ENCODE data around the gene CCL24. TPM values are rescaled to one million over a fixed set of nuclear protein-coding genes. Genes with fewer than 3 reads are reported as not detected.
A peak's percentile ranks its signal among the peaks of the same experiment; 100 is the strongest.
"Not testable (repeated sequence)": the region's sequence is repeated elsewhere in the genome, so short reads cannot be mapped to it uniquely, and the experiment has no call there.

CCL24 gene, protein sequence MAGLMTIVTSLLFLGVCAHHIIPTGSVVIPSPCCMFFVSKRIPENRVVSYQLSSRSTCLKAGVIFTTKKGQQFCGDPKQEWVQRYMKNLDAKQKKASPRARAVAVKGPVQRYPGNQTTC
- total RNA-seq = 1 to 10 TPM in 3 of 4 donors, not detected in 1; 2.2 to 3.9 (median 2.9) TPM

DNA sequence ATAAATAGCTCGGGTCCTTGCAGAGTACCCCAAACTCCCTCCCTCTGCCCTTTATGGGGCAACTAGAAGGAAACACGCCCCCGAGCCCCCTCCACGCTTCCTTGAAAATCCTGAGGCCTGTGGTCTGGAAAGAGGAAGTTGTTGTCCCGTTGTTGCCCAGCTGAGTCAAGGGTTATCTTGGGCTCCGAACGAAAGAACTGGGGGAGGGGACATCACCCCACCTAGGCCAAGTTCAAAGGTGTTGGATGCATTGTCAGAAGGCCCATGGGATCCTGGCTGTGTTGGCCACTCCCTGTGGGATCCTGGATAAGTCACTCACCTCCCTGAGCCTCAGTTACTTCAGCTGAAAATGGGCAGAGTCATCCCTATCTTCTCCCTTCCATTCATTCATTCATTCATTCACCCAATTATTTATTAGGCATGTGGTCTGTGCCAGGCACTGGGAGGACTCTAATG is at the start of gene CCL24:
Gene CCL24, minus strand, starts transcription at position 26 of the 456 bp plus-strand sequence. CDS start 91 bp downstream, outside the sequence.
- no peak for DNase-seq
- WGBS, 2 donors = 61 to 67% methylated on average over 3 to 7 of the region's 7 CpGs
- Histone ChIP-seq H3K4me3 (no peak within 1 kb of the TSS), H3K9me3 (no peaks in the 10 kb centered on the region), H3K27me3 (no peaks in the 10 kb centered on the region), H3K27ac (no peak within 1 kb of the TSS), H3K36me3 (no peaks in the 10 kb centered on the region), H3K4me1 (no peaks in the 10 kb centered on the region)
- intact Hi-C loops (cut with DNase I) = no loop called here
- TF ChIP-seq CTCF (IDR thresholded peaks at IDR 0.05) = no peak
- no peak for TF ChIP-seq POLR2A (IDR thresholded peaks at IDR 0.05)

- intact Hi-C loops (cut with DNase I) = no loop called here
- Histone ChIP-seq H3K4me1 (peaks cover 0 to 7% (median 3%) of the 10 kb centered on the region in 3 donors), H3K27ac (peak overlapping the region in 2 of 4 donors; percentile 61 to 65), H3K4me3 (no peak overlapping the region), H3K27me3 (no peaks in the 10 kb centered on the region), H3K9me3 (no peaks in the 10 kb centered on the region), H3K36me3 (no peaks in the 10 kb centered on the region)
- TF ChIP-seq CTCF (IDR thresholded peaks at IDR 0.05) = no peak
- no peak for TF ChIP-seq POLR2A (IDR thresholded peaks at IDR 0.05)
- DNase-seq = no peak
- WGBS, 2 donors = 51 to 73% methylated on average over 4 of the region's 4 CpGs
These were observed 48.0 kb upstream of the CCL24 start for GRCh38 chr7:75861636-75862035.

- no peak for DNase-seq
- Histone ChIP-seq H3K36me3 (no peaks in the 10 kb centered on the region), H3K9me3 (no peaks in the 10 kb centered on the region), H3K4me3 (no peak overlapping the region), H3K27me3 (no peaks in the 10 kb centered on the region), H3K4me1 (no peaks in the 10 kb centered on the region), H3K27ac (no peak overlapping the region)
- no peak for TF ChIP-seq CTCF (IDR thresholded peaks at IDR 0.05)
- TF ChIP-seq POLR2A (IDR thresholded peaks at IDR 0.05) = no peak
- intact Hi-C loops (cut with DNase I) = no loop called here
These were observed 44.8 kb upstream of the CCL24 start for GRCh38 chr7:75858410-75858809.

DNA sequence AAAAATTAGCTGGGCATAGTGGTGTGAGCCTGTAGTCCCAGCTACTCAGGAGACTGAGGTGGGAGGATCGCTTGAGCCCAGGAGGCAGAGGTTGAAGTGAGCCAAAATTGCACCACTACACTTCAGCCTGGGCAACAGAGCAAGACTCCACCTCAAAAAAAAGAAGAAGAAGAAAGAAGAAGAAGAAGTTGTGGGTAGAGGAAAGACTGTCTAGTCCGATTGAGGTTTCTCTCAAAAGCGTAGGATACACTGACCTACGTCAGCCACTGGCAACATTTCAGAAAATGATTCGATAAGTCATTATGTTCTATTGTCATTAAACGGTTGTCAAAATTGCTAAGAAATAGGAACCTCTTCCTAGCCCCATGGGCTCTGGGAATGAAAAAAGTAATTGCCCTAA is 42.9 kb upstream of the CCL24 start:
- H3K27me3 ChIP-seq = no peaks in the 10 kb centered on the region

DNA sequence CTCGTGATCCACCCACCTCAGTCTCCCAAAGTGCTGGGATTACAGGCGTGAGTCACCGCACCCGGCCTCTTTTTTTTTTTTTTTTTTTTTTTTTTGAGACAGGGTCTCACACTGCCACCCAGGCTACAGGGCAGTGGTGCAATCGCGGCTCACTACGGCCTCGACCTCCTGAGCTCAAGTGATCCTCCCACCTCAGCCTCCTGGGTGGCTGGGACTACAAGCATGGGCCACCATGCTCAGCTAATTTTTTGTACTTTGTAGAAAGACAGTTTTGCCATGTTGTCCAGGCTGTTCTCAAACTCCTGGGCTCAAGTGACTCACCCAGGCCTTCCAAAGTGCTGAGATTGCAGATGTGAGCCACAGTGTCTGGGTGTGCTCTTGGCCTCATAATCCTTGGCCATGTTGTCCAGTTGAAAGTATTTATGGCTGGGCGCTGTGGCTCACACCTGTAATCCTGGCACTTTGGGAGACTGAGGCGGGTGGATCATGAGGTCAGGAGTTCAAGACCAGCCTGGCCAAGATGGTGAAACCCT is 41.3 kb upstream of the CCL24 start:
- H3K36me3 ChIP-seq; intact Hi-C loops (cut with DNase I); H3K9me3 ChIP-seq; H3K4me3 ChIP-seq; H3K4me1 ChIP-seq; H3K27ac ChIP-seq; H3K27me3 ChIP-seq; DNase-seq: not testable (repeated sequence)
- 70 to 92% methylated on average over 4 to 7 of the region's 10 CpGs for WGBS, 2 donors

More for the DNA sequence above, 42.9 kb upstream of the CCL24 start:
- intact Hi-C loops (cut with DNase I) = no loop called here
- Histone ChIP-seq H3K9me3 (no peaks in the 10 kb centered on the region), H3K4me1 (no peaks in the 10 kb centered on the region), H3K36me3 (no peaks in the 10 kb centered on the region), H3K27ac (no peak overlapping the region), H3K4me3 (no peak overlapping the region)
- 68 to 71% methylated on average over 6 of the region's 6 CpGs for WGBS, 2 donors
- TF ChIP-seq CTCF (IDR thresholded peaks at IDR 0.05) = no peak
- TF ChIP-seq POLR2A (IDR thresholded peaks at IDR 0.05) = no peak
- DNase-seq = no peak
